Measurements from ENCODE around the gene NPBWR2. TPM values are rescaled to one million over a fixed set of nuclear protein-coding genes. Genes with fewer than 3 reads are reported as not detected.
A peak's percentile ranks its signal among the peaks of the same experiment; 100 is the strongest.
"Not testable (repeated sequence)": the region's sequence is repeated elsewhere in the genome, so short reads cannot be mapped to it uniquely, and the experiment has no call there.

NPBWR2 gene
- polyA plus RNA-seq, 3 donors from 2014 or later = not detected

DNA sequence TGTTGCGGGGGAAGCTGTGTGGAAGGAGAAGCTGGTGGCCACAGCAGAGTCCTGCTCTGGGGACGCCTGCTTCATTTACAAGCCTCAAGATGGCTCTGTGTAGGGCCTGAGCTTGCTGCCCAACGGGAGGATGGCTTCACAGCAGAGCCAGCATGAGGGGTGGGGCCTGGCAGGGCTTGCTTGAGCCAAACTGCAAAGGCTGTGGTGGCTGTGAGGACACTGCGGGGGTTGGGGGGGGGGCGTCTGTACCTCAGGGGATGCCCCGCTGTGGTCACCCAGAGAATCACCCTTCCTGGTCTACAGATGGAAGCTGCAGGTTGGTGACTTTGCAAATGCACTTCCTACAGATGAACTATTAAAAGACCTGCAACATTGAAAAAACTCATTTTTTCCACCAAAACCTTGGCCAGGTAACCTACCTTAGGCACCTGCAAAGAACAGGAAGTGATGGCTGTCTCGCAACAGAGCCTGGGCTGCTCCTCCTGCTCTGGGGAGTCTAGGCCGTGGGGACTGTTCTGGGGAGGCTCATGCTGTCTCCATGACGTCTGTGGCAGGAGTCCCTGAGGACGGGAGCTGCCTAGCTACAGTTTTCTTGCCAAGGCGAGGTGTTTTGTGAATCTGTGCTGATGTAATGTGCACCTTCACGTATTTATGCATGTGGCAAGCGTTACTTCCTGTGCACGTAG is 7.3 kb downstream of the NPBWR2 start:
- Mint-ChIP-seq H3K4me3 (no peak overlapping the region), H3K9me3 (no peaks in the 10 kb centered on the region), H3K27ac (no peak overlapping the region), H3K36me3 (peaks cover 0 to 4% (median 0%) of the 10 kb centered on the region in 3 donors), H3K27me3 (ENCODE audit: low read depth in 3 of 3) (peaks cover 4 to 13% (median 11%) of the 10 kb centered on the region in 3 donors), H3K4me1 (peaks cover 4 to 5% of the 10 kb centered on the region in 2 donors)
- no peak for DNase-seq

DNA sequence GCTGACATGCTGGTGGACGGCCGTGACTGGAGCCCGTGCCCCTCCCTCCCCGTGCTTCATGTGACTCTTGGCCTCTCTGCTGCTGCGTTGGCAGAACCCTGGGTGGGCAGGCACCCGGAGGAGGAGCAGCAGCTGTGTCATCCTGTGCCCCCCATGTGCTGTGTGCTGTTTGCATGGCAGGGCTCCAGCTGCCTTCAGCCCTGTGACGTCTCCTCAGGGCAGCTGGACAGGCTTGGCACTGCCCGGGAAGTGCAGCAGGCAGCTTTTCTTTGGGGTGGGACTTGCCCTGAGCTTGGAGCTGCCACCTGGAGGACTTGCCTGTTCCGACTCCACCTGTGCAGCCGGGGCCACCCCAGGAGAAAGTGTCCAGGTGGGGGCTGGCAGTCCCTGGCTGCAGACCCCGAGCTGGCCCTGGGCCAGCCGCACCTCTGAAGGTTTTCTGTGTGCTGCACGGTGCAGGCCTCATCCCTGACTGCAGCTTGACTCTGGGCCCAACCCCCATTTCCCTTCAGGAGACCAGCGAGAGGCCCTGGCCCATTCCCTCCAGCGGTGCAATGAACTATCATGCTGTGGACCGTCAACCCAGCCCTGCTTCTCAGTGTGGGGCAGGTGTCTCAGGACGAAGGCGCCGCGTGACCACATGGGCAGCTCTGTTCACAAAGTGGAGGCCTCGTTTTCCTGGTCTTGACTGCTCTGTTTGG is 8.1 kb downstream of the NPBWR2 start:
- Mint-ChIP-seq H3K4me3 (no peak overlapping the region), H3K9me3 (no peaks in the 10 kb centered on the region), H3K27ac (no peak overlapping the region), H3K4me1 (peaks cover 4 to 5% of the 10 kb centered on the region in 2 donors), H3K36me3 (peaks cover 0 to 4% (median 0%) of the 10 kb centered on the region in 3 donors), H3K27me3 (ENCODE audit: low read depth in 3 of 3) (peaks cover 4 to 13% (median 11%) of the 10 kb centered on the region in 3 donors)
- DNase-seq = no peak

DNA sequence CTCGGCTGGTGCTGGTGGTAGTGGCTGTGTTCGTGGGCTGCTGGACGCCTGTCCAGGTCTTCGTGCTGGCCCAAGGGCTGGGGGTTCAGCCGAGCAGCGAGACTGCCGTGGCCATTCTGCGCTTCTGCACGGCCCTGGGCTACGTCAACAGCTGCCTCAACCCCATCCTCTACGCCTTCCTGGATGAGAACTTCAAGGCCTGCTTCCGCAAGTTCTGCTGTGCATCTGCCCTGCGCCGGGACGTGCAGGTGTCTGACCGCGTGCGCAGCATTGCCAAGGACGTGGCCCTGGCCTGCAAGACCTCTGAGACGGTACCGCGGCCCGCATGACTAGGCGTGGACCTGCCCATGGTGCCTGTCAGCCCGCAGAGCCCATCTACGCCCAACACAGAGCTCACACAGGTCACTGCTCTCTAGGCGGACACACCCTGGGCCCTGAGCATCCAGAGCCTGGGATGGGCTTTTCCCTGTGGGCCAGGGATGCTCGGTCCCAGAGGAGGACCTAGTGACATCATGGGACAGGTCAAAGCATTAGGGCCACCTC is 8.8 kb downstream of the NPBWR2 start:
- no peak for DNase-seq
- Mint-ChIP-seq H3K27me3 (ENCODE audit: low read depth in 3 of 3) (peaks cover 2 to 12% (median 11%) of the 10 kb centered on the region in 3 donors), H3K36me3 (peaks cover 0 to 4% (median 0%) of the 10 kb centered on the region in 3 donors), H3K4me1 (peaks cover 4 to 5% of the 10 kb centered on the region in 2 donors), H3K9me3 (no peaks in the 10 kb centered on the region), H3K4me3 (no peak overlapping the region), H3K27ac (no peak overlapping the region)

DNA sequence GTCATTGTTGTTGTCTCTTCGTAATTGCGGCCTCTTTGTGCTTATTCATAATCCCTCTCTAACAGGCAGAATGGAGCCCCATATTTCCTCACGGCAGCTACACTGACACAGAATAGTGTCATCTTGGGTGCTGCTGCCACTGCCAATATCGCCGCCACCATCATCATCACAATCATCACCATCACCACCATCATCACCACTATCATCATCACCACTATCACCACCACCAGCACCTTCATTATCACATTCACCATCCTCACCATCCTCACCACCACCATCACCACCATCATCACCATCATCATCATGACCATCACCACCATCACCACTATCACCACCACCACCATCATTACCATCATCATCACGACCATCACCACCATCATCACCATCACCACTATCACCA is 10.8 kb downstream of the NPBWR2 start:
- Mint-ChIP-seq H3K9me3 (no peaks in the 10 kb centered on the region), H3K27ac (peak overlapping the region in 2 of 6 donors; percentile 0), H3K27me3 (ENCODE audit: low read depth in 3 of 3) (peaks cover 0 to 9% (median 6%) of the 10 kb centered on the region in 3 donors), H3K4me1 (peaks cover 2 to 4% of the 10 kb centered on the region in 2 donors), H3K36me3 (peaks cover 0 to 4% (median 0%) of the 10 kb centered on the region in 3 donors), H3K4me3 (no peak overlapping the region)
- DNase-seq = no peak

DNA sequence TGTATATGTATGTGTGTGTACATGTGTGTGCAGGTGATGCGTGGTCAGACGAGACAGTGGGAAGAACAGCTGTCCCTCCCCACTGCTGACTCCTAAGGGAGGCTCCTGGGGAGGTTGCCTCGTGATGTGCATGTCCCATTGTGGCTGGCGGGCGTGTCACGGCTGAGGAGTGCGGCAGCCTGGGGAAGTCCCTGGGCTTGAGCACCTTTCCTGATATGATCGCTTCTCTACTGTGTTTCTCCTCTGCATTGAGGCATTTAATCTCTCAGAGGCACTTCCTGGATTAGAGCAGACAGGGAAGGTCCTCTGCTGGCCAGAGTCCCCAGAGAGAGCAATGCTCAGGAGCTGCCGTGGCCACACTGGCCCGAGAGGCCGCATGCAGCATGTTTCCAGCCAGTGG is 11.4 kb downstream of the NPBWR2 start:
- DNase-seq = no peak
- Mint-ChIP-seq H3K36me3 (peaks cover 0 to 4% (median 0%) of the 10 kb centered on the region in 3 donors), H3K27ac (no peak overlapping the region)

DNA sequence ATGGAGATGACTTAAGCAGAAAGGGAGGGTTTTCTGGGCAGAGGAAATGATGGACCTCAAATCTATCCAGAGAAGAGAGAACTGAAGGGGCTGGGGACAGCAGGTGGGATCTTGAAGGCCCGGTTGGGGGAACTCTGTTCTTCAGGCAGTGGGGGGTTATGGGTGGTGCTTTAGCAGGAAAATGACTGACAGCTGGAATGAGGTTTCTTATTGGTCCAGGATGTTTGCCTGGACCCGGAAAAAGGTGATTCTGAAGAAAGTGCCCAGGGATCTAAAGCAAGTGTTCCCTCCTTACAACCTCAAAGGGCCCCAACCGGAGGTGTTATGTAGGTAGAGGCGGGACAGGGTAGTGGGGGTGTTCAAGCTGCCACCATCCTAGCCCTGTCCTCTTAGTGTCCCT is 11.9 kb downstream of the NPBWR2 start:
- H3K4me3 Mint-ChIP-seq = no peak overlapping the region
- H3K36me3 Mint-ChIP-seq = peaks cover 0 to 4% (median 0%) of the 10 kb centered on the region in 3 donors
- no peak for DNase-seq
- H3K9me3 Mint-ChIP-seq = no peaks in the 10 kb centered on the region
- peaks cover 0 to 6% (median 3%) of the 10 kb centered on the region in 3 donors for H3K27me3 Mint-ChIP-seq (ENCODE audit: low read depth in 3 of 3)
- H3K4me1 Mint-ChIP-seq = no peaks in the 10 kb centered on the region
- H3K27ac Mint-ChIP-seq = no peak overlapping the region

More for the DNA sequence above, 11.4 kb downstream of the NPBWR2 start:
- Mint-ChIP-seq H3K4me3 (no peak overlapping the region), H3K9me3 (no peaks in the 10 kb centered on the region), H3K4me1 (peaks cover 0 to under 1% of the 10 kb centered on the region in 2 donors), H3K27me3 (ENCODE audit: low read depth in 3 of 3) (peaks cover 0 to 6% (median 4%) of the 10 kb centered on the region in 3 donors)

DNA sequence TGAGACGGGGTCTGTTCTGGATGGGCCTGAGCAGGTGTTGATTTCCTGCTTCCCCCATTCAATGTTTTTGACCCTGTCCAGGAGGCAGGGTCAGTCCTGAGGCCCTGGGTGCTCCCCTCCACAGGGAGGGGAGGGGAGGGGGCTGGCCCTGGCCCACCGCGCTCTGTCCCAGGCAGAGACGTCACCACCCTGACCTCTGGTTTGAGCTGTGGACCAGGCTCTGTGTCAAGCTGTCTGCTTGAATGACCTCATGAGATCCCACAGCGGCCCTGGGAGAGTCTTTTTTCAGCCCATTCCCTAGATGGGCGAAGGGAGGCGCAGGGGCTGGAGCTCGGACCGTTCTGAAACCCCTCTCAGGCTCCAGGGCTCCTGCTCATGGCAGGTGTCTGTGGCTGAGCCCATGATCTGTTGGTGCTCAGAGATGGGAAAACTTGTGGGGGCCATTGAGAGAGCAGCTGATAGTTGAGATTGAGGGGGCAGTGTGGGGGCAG is 14.3 kb downstream of the NPBWR2 start:
- Mint-ChIP-seq H3K27me3 (ENCODE audit: low read depth in 3 of 3) (peaks cover 0 to 8% (median 5%) of the 10 kb centered on the region in 3 donors), H3K27ac (no peak overlapping the region), H3K4me1 (no peaks in the 10 kb centered on the region), H3K9me3 (no peaks in the 10 kb centered on the region), H3K4me3 (no peak overlapping the region), H3K36me3 (peaks cover 0 to 4% (median 0%) of the 10 kb centered on the region in 3 donors)
- no peak for DNase-seq

DNA sequence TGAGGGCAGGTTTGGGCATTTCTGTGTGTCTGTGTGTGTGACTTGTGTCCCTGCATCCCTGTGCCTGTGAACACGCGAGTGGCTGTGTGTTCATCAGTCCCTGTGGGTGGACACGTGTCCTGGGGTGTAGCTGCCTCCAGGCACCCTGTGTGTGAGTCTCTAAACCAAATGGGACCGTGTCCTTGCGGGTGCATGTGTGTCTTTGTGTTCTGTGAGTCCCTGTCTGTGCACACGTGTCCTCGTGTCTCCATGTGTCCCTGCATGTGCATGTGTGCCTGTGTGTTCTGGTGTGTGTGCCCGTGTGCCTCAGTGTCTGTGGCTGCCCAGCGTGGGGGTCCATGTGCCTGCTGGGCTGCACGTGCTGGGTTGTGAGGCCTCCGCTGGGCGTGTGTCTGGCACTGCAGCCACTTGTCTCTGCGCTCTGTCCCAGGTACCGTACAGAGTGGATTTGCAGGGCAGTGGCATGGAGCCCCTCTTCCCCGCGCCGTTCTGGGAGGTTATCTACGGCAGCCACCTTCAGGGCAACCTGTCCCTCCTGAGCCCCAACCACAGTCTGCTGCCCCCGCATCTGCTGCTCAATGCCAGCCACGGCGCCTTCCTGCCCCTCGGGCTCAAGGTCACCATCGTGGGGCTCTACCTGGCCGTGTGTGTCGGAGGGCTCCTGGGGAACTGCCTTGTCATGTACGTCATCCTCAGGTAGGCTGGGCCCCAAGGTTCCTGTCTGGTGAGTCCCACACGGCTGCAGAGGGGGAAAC is 14.9 kb downstream of the NPBWR2 start:
- no peak overlapping the region for H3K27ac Mint-ChIP-seq
- peaks cover 0 to 4% (median 0%) of the 10 kb centered on the region in 6 donors for H3K9me3 Mint-ChIP-seq
- H3K27me3 Mint-ChIP-seq (ENCODE audit: low read depth in 3 of 3) = peaks cover 0 to 8% (median 5%) of the 10 kb centered on the region in 3 donors
- H3K4me1 Mint-ChIP-seq = no peaks in the 10 kb centered on the region
- H3K36me3 Mint-ChIP-seq = peaks cover 0 to 4% (median 0%) of the 10 kb centered on the region in 3 donors
- H3K4me3 Mint-ChIP-seq = no peak overlapping the region
- no peak for DNase-seq

DNA sequence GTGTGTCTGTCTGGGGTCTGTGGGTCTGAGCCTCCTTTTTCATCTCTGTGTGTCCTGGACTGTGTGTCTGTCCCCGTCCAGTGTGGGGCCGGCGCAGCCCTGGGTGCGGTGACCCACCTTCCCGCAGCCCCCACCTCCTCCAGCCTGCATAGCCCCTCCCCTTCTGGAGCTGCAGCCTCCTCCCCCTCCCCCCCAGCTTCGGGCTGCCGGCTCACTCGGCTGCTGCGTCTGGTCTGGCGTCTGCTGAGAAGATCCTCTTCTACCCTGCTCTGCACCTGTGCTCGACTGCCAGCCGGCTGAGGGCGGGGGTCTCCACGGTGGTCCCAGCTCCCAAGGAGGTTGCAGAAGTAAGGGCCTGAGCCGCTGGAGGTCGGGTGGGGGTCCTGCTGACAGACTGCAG is 15.6 kb downstream of the NPBWR2 start:
- Mint-ChIP-seq H3K27me3 (ENCODE audit: low read depth in 3 of 3) (peaks cover 0 to 8% (median 5%) of the 10 kb centered on the region in 3 donors), H3K27ac (no peak overlapping the region), H3K4me1 (no peaks in the 10 kb centered on the region), H3K36me3 (peaks cover 0 to 2% (median 0%) of the 10 kb centered on the region in 3 donors), H3K4me3 (no peak overlapping the region), H3K9me3 (peaks cover 0 to 4% (median 0%) of the 10 kb centered on the region in 6 donors)
- no peak for DNase-seq

DNA sequence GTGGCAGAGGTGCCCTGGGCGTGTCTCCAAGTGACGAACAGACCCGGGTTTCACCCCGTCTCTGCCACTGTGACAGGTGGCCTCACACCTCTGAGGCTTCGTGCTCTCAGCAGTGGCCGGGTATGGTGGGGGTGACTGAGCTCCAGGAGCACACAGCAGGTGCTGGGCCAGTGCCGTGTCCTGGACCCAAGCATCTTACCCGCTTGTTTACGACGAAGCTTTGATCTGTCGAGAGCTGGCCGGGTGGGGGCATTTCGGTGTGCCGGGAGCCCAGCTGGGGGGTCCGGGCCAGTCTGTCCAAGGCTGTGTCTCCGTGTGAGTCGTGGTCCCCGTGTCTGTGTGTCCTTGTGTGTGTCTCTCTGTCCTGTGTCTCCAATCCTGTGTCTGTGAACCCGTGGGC is 16.0 kb downstream of the NPBWR2 start:
- Mint-ChIP-seq H3K9me3 (peaks cover 0 to 4% (median 0%) of the 10 kb centered on the region in 6 donors), H3K4me1 (no peaks in the 10 kb centered on the region), H3K36me3 (no peaks in the 10 kb centered on the region), H3K27ac (no peak overlapping the region), H3K4me3 (no peak overlapping the region), H3K27me3 (ENCODE audit: low read depth in 3 of 3) (peaks cover 0 to 8% (median 5%) of the 10 kb centered on the region in 3 donors)
- DNase-seq = no peak

DNA sequence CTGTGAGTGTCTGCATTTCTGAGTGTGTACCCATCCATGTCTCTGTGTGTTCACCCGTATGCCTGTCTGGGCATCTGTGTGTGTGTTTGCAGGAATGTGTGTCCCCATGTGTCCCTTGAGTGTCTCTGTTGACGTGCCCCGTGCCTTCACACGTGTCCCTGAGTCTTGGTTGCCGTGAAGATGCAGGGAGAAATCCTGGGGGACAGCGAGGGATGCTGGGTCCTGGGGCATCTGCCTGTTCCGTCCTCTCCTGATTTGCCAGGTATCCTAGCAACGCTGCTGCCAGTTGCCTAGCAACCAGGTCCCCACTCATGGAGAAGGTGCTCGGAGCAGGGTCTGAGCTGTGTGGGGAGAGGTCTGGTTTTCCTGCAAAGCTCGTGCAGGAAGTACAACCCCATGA is 17.2 kb downstream of the NPBWR2 start:
- no peak for DNase-seq
- H3K9me3 Mint-ChIP-seq = peaks cover 0 to 4% (median 0%) of the 10 kb centered on the region in 6 donors
- H3K4me3 Mint-ChIP-seq = no peak overlapping the region
- no peaks in the 10 kb centered on the region for H3K4me1 Mint-ChIP-seq
- no peaks in the 10 kb centered on the region for H3K36me3 Mint-ChIP-seq
- H3K27me3 Mint-ChIP-seq (ENCODE audit: low read depth in 3 of 3) = peaks cover 5 to 13% (median 5%) of the 10 kb centered on the region in 3 donors
- no peak overlapping the region for H3K27ac Mint-ChIP-seq

DNA sequence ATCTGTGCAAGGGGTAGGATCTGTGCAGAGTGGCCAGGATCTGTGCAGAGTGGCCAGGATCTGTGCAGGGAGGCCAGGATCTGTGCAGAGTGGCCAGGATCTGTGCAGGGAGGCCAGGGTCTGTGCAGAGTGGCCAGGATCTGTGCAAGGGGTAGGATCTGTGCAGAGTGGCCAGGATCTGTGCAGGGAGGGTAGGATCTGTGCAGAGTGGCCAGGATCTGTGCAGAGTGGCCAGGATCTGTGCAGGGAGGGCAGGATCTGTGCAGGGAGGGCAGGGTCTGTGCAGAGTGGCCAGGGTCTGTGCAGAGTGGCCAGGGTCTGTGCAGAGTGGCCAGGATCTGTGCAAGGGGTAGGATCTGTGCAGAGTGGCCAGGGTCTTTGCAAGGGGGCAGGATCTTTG is 18.8 kb downstream of the NPBWR2 start:
- H3K4me3 Mint-ChIP-seq, H3K4me1 Mint-ChIP-seq, DNase-seq, H3K36me3 Mint-ChIP-seq, H3K27ac Mint-ChIP-seq, H3K9me3 Mint-ChIP-seq: not testable (repeated sequence)
- peaks cover 5 to 18% (median 11%) of the 10 kb centered on the region in 3 donors for H3K27me3 Mint-ChIP-seq (ENCODE audit: low read depth in 3 of 3)

DNA sequence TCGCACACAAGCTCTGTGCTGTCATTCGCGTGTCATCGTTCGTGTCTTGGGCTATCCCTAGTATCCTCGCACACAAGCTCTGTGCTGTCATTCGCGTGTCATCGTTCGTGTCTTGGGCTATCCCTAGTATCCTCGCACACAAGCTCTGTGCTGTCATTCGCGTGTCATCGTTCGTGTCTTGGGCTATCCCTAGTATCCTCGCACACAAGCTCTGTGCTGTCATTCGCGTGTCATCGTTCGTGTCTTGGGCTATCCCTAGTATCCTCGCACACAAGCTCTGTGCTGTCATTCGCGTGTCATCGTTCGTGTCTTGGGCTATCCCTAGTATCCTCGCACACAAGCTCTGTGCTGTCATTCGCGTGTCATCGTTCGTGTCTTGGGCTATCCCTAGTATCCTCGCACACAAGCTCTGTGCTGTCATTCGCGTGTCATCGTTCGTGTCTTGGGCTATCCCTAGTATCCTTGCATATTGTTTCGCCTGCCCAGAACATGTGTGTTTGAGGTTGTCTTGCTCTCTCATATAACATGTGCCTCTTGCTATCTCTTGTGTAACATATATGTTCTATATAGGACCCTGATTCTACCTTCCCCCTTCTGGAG is 20.0 kb downstream of the NPBWR2 start:
- peaks cover 10% of the 10 kb centered on the region in 2 donors for H3K4me1 Mint-ChIP-seq
- not testable (repeated sequence) for H3K36me3 Mint-ChIP-seq, DNase-seq, H3K4me3 Mint-ChIP-seq, H3K27ac Mint-ChIP-seq, H3K9me3 Mint-ChIP-seq
- H3K27me3 Mint-ChIP-seq (ENCODE audit: low read depth in 3 of 3) = peaks cover 5 to 18% (median 9%) of the 10 kb centered on the region in 3 donors

Data from immature natural killer cell (primary cell).